NCI-H748 (cell line): ENCODE measurements around the gene ELMO3.
A peak's percentile ranks its signal among the peaks of the same experiment; 100 is the strongest.

Experiments
- DNase-seq: peaks from one replicate; lab custom pipeline; 2025; ENCODE audit not compliant: unreplicated experiment; lab: John Stamatoyannopoulos, UW

The ELMO3 gene

GRCh38 chr16:67181346-67181745 is 17.6 kb upstream of the ELMO3 start:
- DNase-seq = no peak

DNA sequence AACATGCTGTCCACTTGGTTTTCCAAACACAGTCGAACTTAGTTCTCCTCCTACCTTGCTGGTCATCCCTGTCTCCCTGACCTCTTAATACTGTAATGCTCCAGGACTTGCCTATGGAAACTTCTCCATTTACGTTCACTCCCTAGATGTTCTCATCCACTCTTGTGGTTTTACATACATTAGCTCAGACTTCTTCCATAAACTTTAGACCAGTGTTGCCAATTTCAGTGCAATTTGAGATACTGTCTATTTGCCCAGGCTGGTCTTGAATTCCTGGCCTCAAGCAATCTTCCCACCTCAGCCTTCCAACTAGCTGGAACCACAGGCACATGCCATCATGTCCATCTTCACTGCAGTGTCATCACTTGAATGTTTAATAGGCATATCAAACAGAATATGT is 16.6 kb upstream of the ELMO3 start:
- no peak for DNase-seq

GRCh38 chr16:67183284-67183626 is 15.7 kb upstream of the ELMO3 start:
- no peak for DNase-seq

DNA sequence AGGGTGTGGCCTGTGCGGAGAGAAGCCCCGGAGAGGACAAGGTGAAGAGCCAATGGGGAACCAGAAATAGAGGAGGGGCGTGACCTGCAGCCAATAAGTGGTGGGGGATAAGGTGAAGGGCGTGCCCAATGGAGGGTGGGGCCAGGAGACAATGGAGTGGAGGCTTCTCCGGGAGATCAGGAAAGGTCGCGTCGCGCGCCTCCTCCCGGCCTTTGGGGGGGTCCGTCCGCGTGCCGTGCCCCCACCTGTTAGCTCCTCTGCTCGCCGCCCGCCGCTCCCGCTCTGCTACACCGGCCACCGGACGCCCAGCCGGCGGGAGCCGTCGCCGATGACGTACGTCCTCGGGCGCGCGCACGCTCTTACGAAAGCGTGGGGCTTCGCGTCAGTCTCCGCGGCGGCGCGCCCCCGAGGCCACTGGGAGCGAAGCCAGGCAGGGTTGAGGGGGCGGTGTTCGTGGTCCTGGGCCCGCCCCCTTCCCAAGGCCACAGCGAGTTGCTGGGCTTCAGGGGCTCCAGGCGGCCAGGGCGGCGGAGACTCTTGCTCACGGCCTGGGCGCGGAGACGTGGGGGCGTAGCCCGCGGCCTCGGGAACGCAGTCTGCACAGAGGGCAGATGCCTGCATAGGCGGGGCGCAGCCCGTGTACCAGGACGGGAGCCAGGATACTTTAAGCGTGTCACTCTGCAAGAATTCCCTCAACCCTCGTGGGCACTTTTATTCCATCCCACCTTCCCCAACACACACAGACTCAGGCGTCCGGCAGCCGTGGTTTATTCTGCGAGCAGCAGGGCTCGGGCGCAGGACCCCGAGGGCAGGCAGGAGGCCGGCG is 15.1 kb upstream of the ELMO3 start, which contains the start of gene MATCAP1:
Gene MATCAP1, minus strand, starts transcription at position 337 of the 826 bp plus-strand sequence. CDS start 3,353 bp downstream, outside the sequence.
- peak; percentile 96 for DNase-seq

- peak; percentile 68 for DNase-seq
Observed at GRCh38 chr16:67184453-67184994, 14.4 kb upstream of the ELMO3 start.

GRCh38 chr16:67184995-67185650 is 13.8 kb upstream of the ELMO3 start:
- peak; percentile 78 for DNase-seq

DNA sequence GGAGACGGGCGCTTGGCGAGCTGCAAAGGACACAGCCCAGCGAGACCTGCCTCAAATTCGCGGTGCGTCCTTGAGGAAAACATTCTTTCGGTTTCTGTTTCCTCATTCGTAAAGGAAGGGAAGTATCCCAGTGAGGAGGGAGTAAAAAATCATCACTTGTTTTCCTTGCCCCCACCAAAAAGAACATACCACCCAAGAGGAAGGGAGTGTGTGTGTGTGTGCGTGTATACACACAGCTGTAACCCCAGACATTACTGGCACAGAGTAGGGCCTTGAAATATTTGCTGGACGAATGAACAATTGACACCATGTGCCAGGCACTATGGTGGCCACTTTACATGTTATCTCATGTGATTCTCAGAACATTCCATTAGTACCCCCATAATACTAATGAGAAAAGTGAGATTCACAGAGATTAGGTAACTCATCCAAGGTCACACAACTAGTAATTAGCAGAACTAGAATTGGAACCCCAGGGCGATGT is 13.2 kb upstream of the ELMO3 start:
- DNase-seq = no peak

- DNase-seq = no peak
Observed at GRCh38 chr16:67186550-67186950, 12.4 kb upstream of the ELMO3 start.

DNA sequence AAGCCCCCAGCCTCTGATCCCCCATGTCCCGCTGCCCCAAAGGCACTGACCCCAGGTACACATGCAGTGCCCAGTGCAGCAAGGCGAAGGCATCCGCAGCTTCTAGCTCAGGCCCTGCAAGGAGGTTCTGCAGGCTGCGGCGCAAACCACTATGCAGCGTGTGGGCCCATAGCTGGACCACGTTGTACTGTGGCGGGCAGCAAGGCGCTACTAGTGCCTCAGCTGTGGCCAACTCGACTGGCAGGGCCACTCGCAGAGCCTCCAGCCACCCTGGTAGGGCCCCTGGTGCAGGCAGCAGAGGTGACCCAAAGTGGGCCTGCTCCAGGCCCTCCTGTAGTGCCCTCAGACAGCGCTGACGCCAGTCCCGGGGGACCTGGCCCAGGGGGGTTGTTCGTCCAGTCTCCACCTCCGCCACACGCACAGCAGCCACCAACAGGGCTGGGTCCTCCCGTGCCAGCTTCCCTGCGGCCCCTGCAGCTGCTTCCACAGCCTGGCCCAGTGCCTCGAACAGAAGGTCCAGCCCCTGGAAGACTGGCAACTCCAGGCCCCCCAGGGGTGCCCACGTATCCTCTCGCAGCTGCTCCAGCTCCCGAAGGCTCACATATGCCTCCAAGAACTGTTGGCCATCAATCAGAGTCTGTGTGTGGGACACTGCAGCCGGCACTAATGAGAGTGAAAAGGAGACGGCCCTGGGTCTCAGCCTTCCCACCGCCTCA is 11.6 kb upstream of the ELMO3 start:
- no peak for DNase-seq

GRCh38 chr16:67188323-67188722 is 10.6 kb upstream of the ELMO3 start:
- no peak for DNase-seq

DNA sequence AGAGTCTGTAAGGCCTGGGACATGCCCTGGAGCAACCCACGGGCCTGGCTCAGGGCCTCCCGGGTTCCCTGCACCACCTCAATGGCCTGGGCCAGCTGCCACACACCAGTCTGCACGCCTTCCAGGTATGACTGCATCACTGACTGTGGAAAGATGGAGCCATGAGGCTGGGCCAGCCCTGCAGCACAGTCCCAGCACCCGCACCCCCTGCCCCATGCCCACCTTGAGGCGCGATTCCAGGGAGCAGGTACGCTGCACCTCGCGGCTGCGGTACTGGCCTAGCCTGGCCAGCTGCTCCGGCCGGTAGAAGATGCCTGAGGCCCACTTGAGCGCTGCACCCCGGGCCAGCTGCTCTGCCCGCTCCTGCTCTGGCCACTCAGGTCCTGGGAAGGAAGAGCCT is 10.1 kb upstream of the ELMO3 start:
- no peak for DNase-seq

GRCh38 chr16:67190041-67190440 is 8.9 kb upstream of the ELMO3 start, which contains the start of gene EXOC3L1:
Gene EXOC3L1 (minus strand): TSS chr16:67190136. CDS start chr16:67189676, 460 bp downstream.
- DNase-seq = no peak

- DNase-seq = no peak
Observed at GRCh38 chr16:67190448-67191399, 8.2 kb upstream of the ELMO3 start.

GRCh38 chr16:67191411-67191994 is 7.4 kb upstream of the ELMO3 start:
- no peak for DNase-seq

DNA sequence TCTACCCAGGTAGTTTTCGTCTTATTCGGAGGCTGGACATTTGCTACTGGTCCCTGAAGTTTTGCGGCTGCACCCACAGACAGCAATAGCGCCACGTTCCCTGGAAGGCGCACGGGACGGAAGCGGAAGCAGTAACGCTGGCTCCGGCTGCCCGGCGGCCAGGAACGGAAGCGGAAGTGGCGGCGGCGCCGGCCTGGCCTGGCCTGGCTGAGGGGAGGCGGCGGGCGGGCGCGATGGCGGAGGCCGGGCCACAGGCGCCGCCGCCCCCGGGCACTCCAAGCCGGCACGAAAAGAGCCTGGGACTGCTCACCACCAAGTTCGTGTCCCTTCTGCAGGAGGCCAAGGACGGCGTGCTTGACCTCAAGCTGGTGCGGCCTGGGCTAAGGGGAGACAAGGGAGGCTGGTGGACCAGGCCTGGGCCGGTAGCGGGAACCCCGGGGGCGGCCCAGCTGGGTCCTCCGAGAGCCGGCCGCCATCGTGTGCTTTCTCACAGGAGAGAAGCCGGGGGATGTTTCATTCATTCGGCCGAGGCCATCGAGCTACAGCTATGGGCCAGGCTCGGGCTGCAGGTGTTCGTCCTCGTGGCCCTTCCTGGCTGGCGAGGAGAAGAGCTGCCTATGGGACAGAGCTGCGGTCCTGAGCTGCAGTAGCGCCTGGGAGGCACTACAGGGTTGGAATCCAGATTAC is 6.8 kb upstream of the ELMO3 start, which contains the start of gene E2F4:
Gene E2F4, plus strand, starts transcription at position 161 of the 687 bp plus-strand sequence. Its CDS starts 73 bp downstream, at position 234.
- DNase-seq = peak; percentile 88

- no peak for DNase-seq
Observed at GRCh38 chr16:67192781-67193361, 6.1 kb upstream of the ELMO3 start.

- DNase-seq = no peak
Observed at GRCh38 chr16:67193536-67193935, 5.4 kb upstream of the ELMO3 start.

DNA sequence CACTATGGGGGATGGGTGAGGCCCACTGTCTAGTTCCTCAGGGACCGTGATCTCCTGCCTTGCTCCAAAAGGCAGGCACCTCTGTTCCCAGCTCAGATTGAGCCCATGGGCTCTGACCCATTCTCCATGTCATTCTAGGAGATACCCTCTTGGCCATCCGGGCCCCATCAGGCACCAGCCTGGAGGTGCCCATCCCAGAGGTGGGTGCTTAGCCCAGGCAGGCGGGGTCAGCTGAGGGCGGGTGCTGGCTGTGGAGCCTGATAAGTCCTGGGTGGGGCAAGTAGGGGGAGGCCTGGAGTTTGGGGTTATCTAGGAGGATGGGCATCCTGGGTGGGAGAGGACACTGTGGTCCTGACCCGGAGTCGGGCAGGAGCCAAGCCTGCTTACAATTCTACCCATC is 4.7 kb upstream of the ELMO3 start:
- DNase-seq = no peak

GRCh38 chr16:67195676-67196075 is 3.3 kb upstream of the ELMO3 start:
- DNase-seq = no peak
